Stimulated activated CD8-positive, alpha-beta memory T cell treated with anti-CD3 and anti-CD28 coated beads, Interleukin-4, amount 100 ng/mL, for 48 hours (primary cell): ENCODE data around the gene GON7.
"Not testable (repeated sequence)": the region's sequence is repeated elsewhere in the genome, so short reads cannot be mapped to it uniquely, and the experiment has no call there.

Source experiments
- DNase-seq: peaks from one replicate; pipeline ENCODE4 v3.0.0-alpha.2; 2020

Gene GON7

GRCh38 chr14:93206793-93207467, at the start of gene GON7, which contains the start of gene UBR7:
Gene GON7 (minus strand): TSS chr14:93207065. CDS start chr14:93207037, 28 bp downstream.
Gene UBR7 (plus strand): TSS chr14:93207256. CDS start chr14:93207292, 36 bp downstream.
- DNase-seq = peak; percentile 93

GRCh38 chr14:93249128-93249831, 42.4 kb upstream of the GON7 start:
- DNase-seq = no peak

- no peak for DNase-seq
These were observed 39.7 kb upstream of the GON7 start for GRCh38 chr14:93246534-93246933.

GRCh38 chr14:93245764-93246420, 39.0 kb upstream of the GON7 start:
- no peak for DNase-seq

- DNase-seq = no peak
These were observed 33.8 kb upstream of the GON7 start for GRCh38 chr14:93240678-93241000.

GRCh38 chr14:93239869-93240677, 33.2 kb upstream of the GON7 start:
- DNase-seq = no peak

GRCh38 chr14:93234798-93235197, 27.9 kb upstream of the GON7 start:
- no peak for DNase-seq

- DNase-seq = not testable (repeated sequence)
These were observed 26.2 kb upstream of the GON7 start for GRCh38 chr14:93233078-93233477.

- DNase-seq = no peak
These were observed 25.3 kb upstream of the GON7 start for GRCh38 chr14:93232159-93232558.

- DNase-seq = no peak
These were observed 24.5 kb upstream of the GON7 start for GRCh38 chr14:93231129-93231979.

GRCh38 chr14:93230539-93230938, 23.7 kb upstream of the GON7 start:
- DNase-seq = no peak

- no peak for DNase-seq
These were observed 21.7 kb upstream of the GON7 start for GRCh38 chr14:93228550-93228949.

- no peak for DNase-seq
These were observed 16.7 kb upstream of the GON7 start for GRCh38 chr14:93223565-93223964.

- DNase-seq = no peak
These were observed 13.6 kb upstream of the GON7 start for GRCh38 chr14:93220509-93220908.

- peak; percentile 35 for DNase-seq
These were observed 12.3 kb upstream of the GON7 start for GRCh38 chr14:93219103-93219726.

GRCh38 chr14:93214598-93214997, 7.7 kb upstream of the GON7 start:
- DNase-seq = no peak

- no peak for DNase-seq
These were observed 5.6 kb upstream of the GON7 start for GRCh38 chr14:93212432-93212831.

GRCh38 chr14:93207468-93208308, 823 bp upstream of the GON7 start:
- peak; percentile 39 for DNase-seq

- DNase-seq = no peak
These were observed 5.6 kb downstream of the GON7 start for GRCh38 chr14:93201155-93201704.

GRCh38 chr14:93200553-93200952, 6.3 kb downstream of the GON7 start:
- no peak for DNase-seq
